H1 (cell line): Measurements from ENCODE around the gene PLXNA4. TPM values are rescaled to one million over a fixed set of nuclear protein-coding genes. Genes with fewer than 3 reads are reported as not detected.
A peak's percentile ranks its signal among the peaks of the same experiment; 100 is the strongest.

ENCODE experiments used
- CTCF ChIA-PET: fragments of 300-600 bp; sonication (Branson Sonifier 250); formaldehyde crosslinking; loops from one replicate; lab custom pipeline; 2021; ENCODE audit not compliant: partially characterized antibody; lab: Charles Lee
- POLR2A ChIA-PET: fragments of 300-600 bp; sonication (Branson Sonifier 250); formaldehyde crosslinking; loops from one replicate; lab custom pipeline; 2021; ENCODE audit warnings: inconsistent platforms; ENCODE audit not compliant: partially characterized antibody; lab: Charles Lee
- DNase-seq, 2 experiments: peaks; one replicate each; pipeline versions ENCODE4 v3.0.0 to v3.0.0-alpha.2; 2010 to 2022; ENCODE audit warnings: low spot score in 2 of 2, low read depth in 1 of 2, mixed read lengths in 1 of 2
- FAIRE-seq: peaks from 2 replicates; lab custom pipeline; 2011; peaks lifted over from hg19 to GRCh38; lab: Jason Lieb, UNC
- H2AFZ ChIP-seq: 2 replicates; pipeline ENCODE4 v1.8.1; 2012; ENCODE audit warnings: low read length, inconsistent platforms
- H2AK5ac ChIP-seq: 2 replicates; pipeline ENCODE4 v1.6.1; 2013; ENCODE audit warnings: low read depth, low read length
- H2BK120ac ChIP-seq: replicated peaks from 2 replicates; pipeline ENCODE3; 2013; ENCODE audit warnings: low read depth, low read length, inconsistent platforms
- H2BK12ac ChIP-seq: 2 replicates; pipeline ENCODE4 v1.6.1; 2013; ENCODE audit warnings: low read depth, low read length
- H2BK15ac ChIP-seq: 2 replicates; pipeline ENCODE4 v1.6.1; 2013; ENCODE audit warnings: low read length
- H2BK20ac ChIP-seq: 2 replicates; pipeline ENCODE4 v1.6.1; 2013; ENCODE audit warnings: low read length
- H2BK5ac ChIP-seq: 2 replicates; pipeline ENCODE4 v1.6.1; 2013; ENCODE audit warnings: low read depth, low read length
- H3K14ac ChIP-seq: 2 replicates; pipeline ENCODE4 v1.6.1; 2013; ENCODE audit warnings: inconsistent platforms; ENCODE audit not compliant: insufficient read length
- H3K18ac ChIP-seq: 2 replicates; pipeline ENCODE4 v1.6.1; 2013; ENCODE audit warnings: low read length; ENCODE audit errors: extremely low read depth
- H3K23ac ChIP-seq: 2 replicates; pipeline ENCODE4 v1.6.1; 2013; ENCODE audit warnings: inconsistent platforms; ENCODE audit not compliant: insufficient read length
- H3K23me2 ChIP-seq: 2 replicates; pipeline ENCODE4 v1.6.1; 2013; ENCODE audit warnings: low read depth, low read length
- H3K27ac ChIP-seq: 2 replicates; pipeline ENCODE4 v1.6.1; 2011; ENCODE audit warnings: low read depth, low read length, inconsistent platforms
- H3K27me3 ChIP-seq, 4 experiments: replicated peaks in 1 of 4; 1 replicate in 1 of 4; 2 replicates in 3 of 4; pipeline versions ENCODE4 v1.6.1 to v1.8.1; 2011 to 2013; ENCODE audit warnings: low read length in 3 of 4, mild to moderate bottlenecking in 3 of 4, inconsistent platforms in 2 of 4, mixed read lengths in 2 of 4, moderate library complexity in 1 of 4; ENCODE audit not compliant: control insufficient read depth in 3 of 4, insufficient read depth in 3 of 4; ENCODE audit errors: extremely low read depth in 1 of 4
- H3K36me3 ChIP-seq, 4 experiments: 2 replicates each; pipeline versions ENCODE4 v1.6.1 to v1.8.1; 2011 to 2013; ENCODE audit warnings: mild to moderate bottlenecking in 4 of 4, low read length in 3 of 4, moderate library complexity in 2 of 4, control low read depth in 1 of 4, inconsistent platforms in 1 of 4; ENCODE audit not compliant: insufficient read depth in 4 of 4, control insufficient read depth in 2 of 4
- H3K4ac ChIP-seq: replicated peaks from 2 replicates; pipeline ENCODE3; 2013; ENCODE audit warnings: low read length, low read depth, mixed read lengths, inconsistent platforms; ENCODE audit not compliant: insufficient read length
- H3K4me1 ChIP-seq, 4 experiments: replicated peaks in 1 of 4; 1 replicate in 1 of 4; 2 replicates in 3 of 4; pipeline versions ENCODE4 v1.6.1 to v1.8.1; 2011 to 2013; ENCODE audit warnings: low read length in 3 of 4, inconsistent platforms in 2 of 4, mixed read lengths in 1 of 4; ENCODE audit not compliant: insufficient read depth in 4 of 4, control insufficient read depth in 3 of 4
- H3K4me2 ChIP-seq, 2 experiments: 2 replicates each; pipeline versions ENCODE4 v1.6.1 to v1.8.1; 2011 to 2013; ENCODE audit warnings: low read depth in 2 of 2, low read length in 2 of 2, control low read depth in 1 of 2, inconsistent platforms in 1 of 2, mild to moderate bottlenecking in 1 of 2; ENCODE audit not compliant: insufficient read depth in 1 of 2
- H3K4me3 ChIP-seq, 4 experiments: fragments of 200-600, 300-600 bp in 1 of 4; sonication (generic), shearing (Covaris generic), sonication (Bioruptor Twin) in 1 of 4; 2 replicates each; pipeline versions ENCODE4 v1.5.1 to v1.8.1; 2011 to 2016; ENCODE audit warnings: low read length in 4 of 4, low read depth in 3 of 4, control low read depth in 2 of 4, inconsistent platforms in 2 of 4, mild to moderate bottlenecking in 2 of 4, mixed read lengths in 1 of 4, moderate library complexity in 1 of 4; ENCODE audit not compliant: insufficient read depth in 2 of 4; ENCODE audit errors: extremely low read depth in 1 of 4
- H3K56ac ChIP-seq: replicated peaks from 2 replicates; pipeline ENCODE3; 2013; ENCODE audit warnings: low read depth, mild to moderate bottlenecking, mixed read lengths, low read length, inconsistent platforms; ENCODE audit not compliant: insufficient read length
- H3K79me1 ChIP-seq: 2 replicates; pipeline ENCODE4 v1.6.1; 2013; ENCODE audit warnings: low read depth, low read length, control low read depth
- H3K79me2 ChIP-seq, 2 experiments: 2 replicates each; pipeline versions ENCODE4 v1.6.1 to v1.8.1; 2012 to 2013; ENCODE audit warnings: low read length in 2 of 2, mild to moderate bottlenecking in 2 of 2, inconsistent platforms in 1 of 2; ENCODE audit not compliant: insufficient read depth in 2 of 2, control insufficient read depth in 1 of 2
- H3K9ac ChIP-seq, 4 experiments: replicated peaks in 1 of 4; 1 replicate in 1 of 4; 2 replicates in 3 of 4; pipeline versions ENCODE4 v1.6.1 to v1.8.1; 2011 to 2013; ENCODE audit warnings: low read depth in 3 of 4, low read length in 3 of 4, control low read depth in 2 of 4, mild to moderate bottlenecking in 2 of 4, moderate library complexity in 2 of 4, inconsistent platforms in 1 of 4; ENCODE audit errors: extremely low read depth in 1 of 4
- H3K9me3 ChIP-seq, 2 experiments: 2 replicates each; pipeline versions ENCODE4 v1.6.1 to v1.8.1; 2012 to 2013; ENCODE audit warnings: mild to moderate bottlenecking in 2 of 2, moderate library complexity in 2 of 2, control low read depth in 1 of 2, inconsistent platforms in 1 of 2, low read depth in 1 of 2, low read length in 1 of 2, mixed read lengths in 1 of 2; ENCODE audit not compliant: insufficient read depth in 2 of 2
- H4K20me1 ChIP-seq, 2 experiments: replicated peaks in 1 of 2; 2 replicates each; pipeline versions ENCODE3 to v1.8.1; 2011 to 2013; ENCODE audit warnings: inconsistent platforms in 2 of 2, low read length in 2 of 2, mild to moderate bottlenecking in 1 of 2; ENCODE audit not compliant: insufficient read depth in 2 of 2, control insufficient read depth in 1 of 2
- H4K5ac ChIP-seq: 2 replicates; pipeline ENCODE4 v1.6.1; 2013; ENCODE audit warnings: low read length, low read depth, mixed read lengths, inconsistent platforms; ENCODE audit not compliant: insufficient read length
- H4K8ac ChIP-seq: 2 replicates; pipeline ENCODE4 v1.8.0; 2013; ENCODE audit warnings: mild to moderate bottlenecking, moderate library complexity, low read length, inconsistent platforms; ENCODE audit not compliant: insufficient read depth; ENCODE audit errors: extremely low read depth
- H4K91ac ChIP-seq: replicated peaks from 2 replicates; pipeline ENCODE3; 2013; ENCODE audit warnings: low read length, mixed read lengths, inconsistent platforms; ENCODE audit not compliant: insufficient read length
- ASH2L ChIP-seq: fragments of 200-600, 300-600 bp; sonication (generic); IDR thresholded peaks from one replicate; pipeline ENCODE4 v1.7.1; 2017; ENCODE audit warnings: low read length
- CTCF ChIP-seq, 3 experiments: IDR thresholded peaks; 1 replicate in 2 of 3; 2 replicates in 1 of 3; pipeline versions ENCODE4 v1.5.1 to v1.6.1; 2011; ENCODE audit warnings: low read length in 3 of 3, mild to moderate bottlenecking in 3 of 3, inconsistent platforms in 2 of 3, low read depth in 1 of 3, moderate library complexity in 1 of 3; ENCODE audit not compliant: insufficient read depth in 1 of 3; ENCODE audit errors: control extremely low read depth in 1 of 3
- RAD21 ChIP-seq, 2 experiments: IDR thresholded peaks in 1 of 2; conservative IDR thresholded peaks in 1 of 2; 2 replicates each; pipeline ENCODE4 v1.6.1; 2011; ENCODE audit warnings: low read depth in 2 of 2, low read length in 2 of 2, improper control_type of control experiment in 1 of 2, inconsistent platforms in 1 of 2, mild to moderate bottlenecking in 1 of 2, moderate library complexity in 1 of 2
- WGBS, 2 experiments: shearing (Covaris generic) in 1 of 2; methylation state at CpG; one replicate each; pipeline versions ENCODE4 v1.1.6 to v1.1.7; 2013 to 2015; ENCODE audit warnings: low lambda C conversion rate in 2 of 2, mixed read lengths in 2 of 2, inconsistent platforms in 1 of 2, low coverage in 1 of 2, missing lambda C conversion rate in 1 of 2; ENCODE audit not compliant: insufficient replicate concordance in 2 of 2, insufficient coverage in 1 of 2, insufficient read length in 1 of 2; ENCODE audit errors: extremely low coverage in 1 of 2, missing lambda C conversion rate in 1 of 2; 5-methylcytosine and 5-hydroxymethylcytosine counted together
- polyA plus RNA-seq, 7 experiments: library from polyadenylated mRNA; depleted of rRNA in 3 of 7; stranded (reverse) in 5 of 7; unstranded in 2 of 7; fragments of >200 nt in 5 of 7; fragments of 200-250 nt in 2 of 7; gene quantifications; 1 replicate in 5 of 7; 2 replicates in 1 of 7; 4 replicates in 1 of 7; pipeline versions ENCODE4 v1.2.1 to v1.2.3, GENCODE V29; 2011 to 2013; ENCODE audit warnings: missing spikeins in 2 of 7, mixed read lengths in 2 of 7
- total RNA-seq: library from RNA; stranded (reverse); fragmentation: NEBNext Ultra II Directional; extraction: Animal tissue kit (Norgen Biotek cat#: 25700); gene quantifications from 2 replicates; pipeline ENCODE4 v1.2.1, GENCODE V29; 2021

Gene PLXNA4
- total and polyA plus RNA-seq, 2 of the 8 experiments (the other 6 are each of a cell fraction or from before 2014, with no cell fraction given) = 0.76 to 0.79 TPM

DNA sequence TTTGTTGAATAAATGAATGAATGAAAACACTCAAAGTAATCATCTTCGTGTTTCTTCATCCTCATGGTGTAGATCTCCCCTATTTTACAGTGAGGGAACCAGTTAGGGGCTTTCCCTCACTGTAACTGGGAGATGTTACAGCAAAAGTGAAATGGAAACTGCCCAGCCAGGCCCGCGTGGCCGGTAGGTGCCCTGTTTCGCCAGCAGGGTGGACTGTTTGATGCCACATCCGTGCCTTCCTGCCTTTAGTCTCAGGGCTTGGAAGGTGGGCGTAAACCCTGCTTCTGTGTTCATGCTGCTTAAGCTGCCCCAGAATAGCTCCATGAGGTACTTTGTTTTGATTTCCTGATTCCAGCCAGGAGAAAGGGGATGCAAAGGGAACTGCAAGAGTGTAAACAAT is 268.8 kb downstream of the PLXNA4 start:
- H3K4me1 ChIP-seq = no peaks in the 10 kb centered on the region
- H4K5ac ChIP-seq = no peak overlapping the region
- no peaks in the 10 kb centered on the region for H3K79me2 ChIP-seq
- no peak overlapping the region for H3K4me3 ChIP-seq
- no peak overlapping the region for H4K91ac ChIP-seq
- CTCF ChIA-PET = interaction anchor here (0.6 to 4.1 kb wide), 12 partner anchors 9 to 619 kb away, joined by 3 to 30 read pairs (median 4); no protein-coding TSS in a partner anchor
- POLR2A ChIA-PET = interaction anchor here (0.6 kb wide), 1 partner anchor 575 kb away, joined by 3 read pairs; no protein-coding TSS in a partner anchor
- H2BK5ac ChIP-seq = no peak overlapping the region
- no peaks in the 10 kb centered on the region for H3K79me1 ChIP-seq
- no peak overlapping the region for H3K56ac ChIP-seq
- H3K23ac ChIP-seq = no peak overlapping the region
- H3K23me2 ChIP-seq = no peaks in the 10 kb centered on the region
- H2BK15ac ChIP-seq = no peak overlapping the region
- H3K9me3 ChIP-seq = no peaks in the 10 kb centered on the region
- no peak overlapping the region for H3K27ac ChIP-seq
- H3K4me2 ChIP-seq = no peak overlapping the region
- WGBS, 2 experiments = 86% methylated on average over 7 of the region's 7 CpGs; no CpG with 5 or more reads in 1 of the 2 experiments
- no peaks in the 10 kb centered on the region for H4K20me1 ChIP-seq
- FAIRE-seq (no peak), DNase-seq (peak in 1 of 2 experiments; percentile 51)
- no peak overlapping the region for H2BK20ac ChIP-seq
- H2AFZ ChIP-seq = no peak overlapping the region
- no peak overlapping the region for H4K8ac ChIP-seq
- no peak overlapping the region for H3K9ac ChIP-seq
- H3K36me3 ChIP-seq = no peaks in the 10 kb centered on the region
- no peaks in the 10 kb centered on the region for H3K27me3 ChIP-seq
- no peak overlapping the region for H2AK5ac ChIP-seq
- TF ChIP-seq CTCF (IDR thresholded peaks at IDR 0.05; ENCODE audit: control extremely low read depth in 1 of 3, insufficient read depth in 1 of 3, low read depth in 1 of 3, low read length in 3 of 3) (peak; percentile 39 to 68 (median 63)), ASH2L (no peak), RAD21 (IDR thresholded peaks at IDR 0.05 in 1 of 2, conservative IDR thresholded peaks at IDR 0.05 in 1 of 2; ENCODE audit: low read depth in 2 of 2, low read length in 2 of 2) (peak; percentile 54 to 64)
- no peak overlapping the region for H3K14ac ChIP-seq
- H2BK12ac ChIP-seq = no peak overlapping the region
- no peak overlapping the region for H2BK120ac ChIP-seq
- no peak overlapping the region for H3K4ac ChIP-seq
- no peak overlapping the region for H3K18ac ChIP-seq
